Cerebellar nuclear complex (tissue), 1 donor: ENCODE results near the gene MED13L.

Experiments
- DNase-seq, 2 experiments: peaks; one replicate each; lab custom pipeline; 2025; lab: John Stamatoyannopoulos, UW

Gene MED13L

GRCh38 chr12:116089080-116089479 is 188.4 kb downstream of the MED13L start:
- no peak for DNase-seq

GRCh38 chr12:116087962-116088361 is 189.5 kb downstream of the MED13L start:
- no peak for DNase-seq

GRCh38 chr12:116087399-116087798 is 190.1 kb downstream of the MED13L start:
- no peak for DNase-seq

- no peak for DNase-seq
Measured at GRCh38 chr12:116080415-116080814, 197.1 kb downstream of the MED13L start.

- no peak for DNase-seq
Measured at GRCh38 chr12:116078396-116078795, 199.1 kb downstream of the MED13L start.

- DNase-seq, result no peak
Measured at GRCh38 chr12:116077431-116077830, 200.1 kb downstream of the MED13L start.

GRCh38 chr12:116076399-116076798 is 201.1 kb downstream of the MED13L start:
- DNase-seq, result no peak

GRCh38 chr12:116074686-116075085 is 202.8 kb downstream of the MED13L start:
- no peak for DNase-seq

GRCh38 chr12:116071555-116072230 is 205.8 kb downstream of the MED13L start:
- DNase-seq, result no peak

- no peak for DNase-seq
Measured at GRCh38 chr12:116070444-116070843, 207.0 kb downstream of the MED13L start.

GRCh38 chr12:116069943-116070342 is 207.6 kb downstream of the MED13L start:
- no peak for DNase-seq

GRCh38 chr12:116068853-116069252 is 208.6 kb downstream of the MED13L start:
- DNase-seq, result no peak

- DNase-seq, result no peak
Measured at GRCh38 chr12:116068371-116068770, 209.1 kb downstream of the MED13L start.

- no peak for DNase-seq
Measured at GRCh38 chr12:116067892-116068291, 209.6 kb downstream of the MED13L start.

GRCh38 chr12:116066381-116067230 is 210.9 kb downstream of the MED13L start:
- DNase-seq, result no peak

- DNase-seq, result no peak
Measured at GRCh38 chr12:116065606-116066005, 211.9 kb downstream of the MED13L start.

- no peak for DNase-seq
Measured at GRCh38 chr12:116064493-116064892, 213.0 kb downstream of the MED13L start.

- DNase-seq, result no peak
Measured at GRCh38 chr12:116062698-116063097, 214.8 kb downstream of the MED13L start.

GRCh38 chr12:116060764-116061163 is 216.7 kb downstream of the MED13L start:
- DNase-seq, result no peak

GRCh38 chr12:116059904-116060303 is 217.6 kb downstream of the MED13L start:
- no peak for DNase-seq

- DNase-seq, result no peak
Measured at GRCh38 chr12:116058574-116058973, 218.9 kb downstream of the MED13L start.

- no peak for DNase-seq
Measured at GRCh38 chr12:116057356-116057755, 220.1 kb downstream of the MED13L start.

GRCh38 chr12:116055895-116056607 is 221.4 kb downstream of the MED13L start:
- DNase-seq, result no peak
